Measurements from ENCODE around the gene AGPAT4.

AGPAT4 gene

GRCh38 chr6:161214722-161215121 lies 59.1 kb downstream of the AGPAT4 start:
- H3K4me2 ChIP-seq (ENCODE audit: low read length), result no peak overlapping the region
- H3K9me3 ChIP-seq (ENCODE audit: low read length), result peaks cover 2% of the 10 kb centered on the region; the same call in 1 of the 2 replicates
- H3K36me3 ChIP-seq (ENCODE audit: insufficient read depth, low read length), result no peaks in the 10 kb centered on the region
- H3K4me1 ChIP-seq (ENCODE audit: insufficient read depth, low read length, severe bottlenecking), result no peaks in the 10 kb centered on the region
- no peak overlapping the region for H3K9ac ChIP-seq (ENCODE audit: low read length)
- no peak for TF ChIP-seq CTCF (IDR thresholded peaks at IDR 0.05; ENCODE audit: low read length)
- TF ChIP-seq EZH2 (IDR thresholded peaks at IDR 0.05; ENCODE audit: borderline replicate concordance, low read length), result no peak
- no peaks in the 10 kb centered on the region for H3K79me2 ChIP-seq (ENCODE audit: insufficient read depth, low read length)
- H2AFZ ChIP-seq (ENCODE audit: low read length), result no peak overlapping the region
- no peaks in the 10 kb centered on the region for H3K9me2 ChIP-seq (ENCODE audit: low read depth, low read length)
- no peaks in the 10 kb centered on the region for H3F3A ChIP-seq (ENCODE audit: insufficient read depth, low read length)
- no peaks in the 10 kb centered on the region for H4K20me1 ChIP-seq (ENCODE audit: insufficient read depth, low read length)
- H3K27ac ChIP-seq (ENCODE audit: low read depth, low read length, poor library complexity, severe bottlenecking), result no peak overlapping the region
- H3K4me3 ChIP-seq (ENCODE audit: low read depth, low read length, poor library complexity, severe bottlenecking), result no peak overlapping the region
- H3K27me3 ChIP-seq (ENCODE audit: insufficient read depth, low read length), result no peaks in the 10 kb centered on the region

- Histone ChIP-seq H3K9me3 (ENCODE audit: low read length) (peaks cover 6% of the 10 kb centered on the region; the same call in 1 of the 2 replicates), H3K36me3 (ENCODE audit: insufficient read depth, low read length) (no peaks in the 10 kb centered on the region), H3F3A (ENCODE audit: insufficient read depth, low read length) (no peaks in the 10 kb centered on the region), H3K4me2 (ENCODE audit: low read length) (no peak overlapping the region), H3K4me3 (ENCODE audit: low read depth, low read length, poor library complexity, severe bottlenecking) (no peak overlapping the region), H2AFZ (ENCODE audit: low read length) (no peak overlapping the region), H3K27me3 (ENCODE audit: insufficient read depth, low read length) (no peaks in the 10 kb centered on the region; the same call in 1 of the 2 replicates), H3K27ac (ENCODE audit: low read depth, low read length, poor library complexity, severe bottlenecking) (no peak overlapping the region), H4K20me1 (ENCODE audit: insufficient read depth, low read length) (no peaks in the 10 kb centered on the region), H3K9ac (ENCODE audit: low read length) (no peak overlapping the region), H3K4me1 (ENCODE audit: insufficient read depth, low read length, severe bottlenecking) (no peaks in the 10 kb centered on the region), H3K9me2 (ENCODE audit: low read depth, low read length) (no peaks in the 10 kb centered on the region), H3K79me2 (ENCODE audit: insufficient read depth, low read length) (no peaks in the 10 kb centered on the region)
- no peak for TF ChIP-seq EZH2 (IDR thresholded peaks at IDR 0.05; ENCODE audit: borderline replicate concordance, low read length)
- TF ChIP-seq CTCF (IDR thresholded peaks at IDR 0.05; ENCODE audit: low read length), result no peak
Measured at GRCh38 chr6:161212902-161213301, 61.0 kb downstream of the AGPAT4 start.

- H3K9me3 ChIP-seq (ENCODE audit: low read length), result peaks cover 6% of the 10 kb centered on the region; the same call in 1 of the 2 replicates
Measured at GRCh38 chr6:161211380-161212035, 62.4 kb downstream of the AGPAT4 start.

More at GRCh38 chr6:161211380-161212035, 62.4 kb downstream of the AGPAT4 start:
- no peaks in the 10 kb centered on the region for H3K9me2 ChIP-seq (ENCODE audit: low read depth, low read length)
- H3F3A ChIP-seq (ENCODE audit: insufficient read depth, low read length), result no peaks in the 10 kb centered on the region
- no peak for TF ChIP-seq EZH2 (IDR thresholded peaks at IDR 0.05; ENCODE audit: borderline replicate concordance, low read length)
- no peak for TF ChIP-seq CTCF (IDR thresholded peaks at IDR 0.05; ENCODE audit: low read length)
- no peak overlapping the region for H3K9ac ChIP-seq (ENCODE audit: low read length)
- H3K36me3 ChIP-seq (ENCODE audit: insufficient read depth, low read length), result no peaks in the 10 kb centered on the region
- H4K20me1 ChIP-seq (ENCODE audit: insufficient read depth, low read length), result no peaks in the 10 kb centered on the region
- H3K4me3 ChIP-seq (ENCODE audit: low read depth, low read length, poor library complexity, severe bottlenecking), result no peak overlapping the region
- H3K4me2 ChIP-seq (ENCODE audit: low read length), result no peak overlapping the region
- H3K79me2 ChIP-seq (ENCODE audit: insufficient read depth, low read length), result no peaks in the 10 kb centered on the region
- H3K4me1 ChIP-seq (ENCODE audit: insufficient read depth, low read length, severe bottlenecking), result no peaks in the 10 kb centered on the region
- no peaks in the 10 kb centered on the region; the same call in 1 of the 2 replicates for H3K27me3 ChIP-seq (ENCODE audit: insufficient read depth, low read length)
- no peak overlapping the region for H3K27ac ChIP-seq (ENCODE audit: low read depth, low read length, poor library complexity, severe bottlenecking)
- no peak overlapping the region for H2AFZ ChIP-seq (ENCODE audit: low read length)

Measured in OCI-LY1 (cell line).